ENCODE results near the gene FAM187B.

- TF ChIP-seq, protein P1, sequence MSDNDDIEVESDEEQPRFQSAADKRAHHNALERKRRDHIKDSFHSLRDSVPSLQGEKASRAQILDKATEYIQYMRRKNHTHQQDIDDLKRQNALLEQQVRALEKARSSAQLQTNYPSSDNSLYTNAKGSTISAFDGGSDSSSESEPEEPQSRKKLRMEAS (IDR thresholded peaks at IDR 0.05), result no peak
- TF ChIP-seq EGR1 (IDR thresholded peaks at IDR 0.05; ENCODE audit: low read depth) (no peak), CTCF (IDR thresholded peaks at IDR 0.05 in 2 of 3, conservative IDR thresholded peaks at IDR 0.05 in 1 of 3; ENCODE audit: borderline replicate concordance in 1 of 3, insufficient read depth in 1 of 3, low read depth in 2 of 3, low read length in 2 of 3) (no peak), CBX3 (IDR thresholded peaks at IDR 0.05; ENCODE audit: low read depth) (no peak), ATF3 (IDR thresholded peaks at IDR 0.05) (no peak), YY1 (IDR thresholded peaks at IDR 0.05; ENCODE audit: extremely low read depth, insufficient replicate concordance, low read depth, low read length) (no peak), ZNF274 (IDR thresholded peaks at IDR 0.05; ENCODE audit: low read depth, low read length) (no peak), POLR2A (IDR thresholded peaks at IDR 0.05; ENCODE audit: borderline replicate concordance, extremely low read depth, insufficient read depth, insufficient read length) (no peak), POLR2AphosphoS5 (IDR thresholded peaks at IDR 0.05; ENCODE audit: low read depth, low read length) (no peak), FOSL1 (IDR thresholded peaks at IDR 0.05; ENCODE audit: low read depth) (no peak), RAD21 (IDR thresholded peaks at IDR 0.05; ENCODE audit: low read depth) (no peak), ELF1 (IDR thresholded peaks at IDR 0.05; ENCODE audit: borderline replicate concordance, low read depth) (no peak)
- TF ChIP-seq, protein P2, sequence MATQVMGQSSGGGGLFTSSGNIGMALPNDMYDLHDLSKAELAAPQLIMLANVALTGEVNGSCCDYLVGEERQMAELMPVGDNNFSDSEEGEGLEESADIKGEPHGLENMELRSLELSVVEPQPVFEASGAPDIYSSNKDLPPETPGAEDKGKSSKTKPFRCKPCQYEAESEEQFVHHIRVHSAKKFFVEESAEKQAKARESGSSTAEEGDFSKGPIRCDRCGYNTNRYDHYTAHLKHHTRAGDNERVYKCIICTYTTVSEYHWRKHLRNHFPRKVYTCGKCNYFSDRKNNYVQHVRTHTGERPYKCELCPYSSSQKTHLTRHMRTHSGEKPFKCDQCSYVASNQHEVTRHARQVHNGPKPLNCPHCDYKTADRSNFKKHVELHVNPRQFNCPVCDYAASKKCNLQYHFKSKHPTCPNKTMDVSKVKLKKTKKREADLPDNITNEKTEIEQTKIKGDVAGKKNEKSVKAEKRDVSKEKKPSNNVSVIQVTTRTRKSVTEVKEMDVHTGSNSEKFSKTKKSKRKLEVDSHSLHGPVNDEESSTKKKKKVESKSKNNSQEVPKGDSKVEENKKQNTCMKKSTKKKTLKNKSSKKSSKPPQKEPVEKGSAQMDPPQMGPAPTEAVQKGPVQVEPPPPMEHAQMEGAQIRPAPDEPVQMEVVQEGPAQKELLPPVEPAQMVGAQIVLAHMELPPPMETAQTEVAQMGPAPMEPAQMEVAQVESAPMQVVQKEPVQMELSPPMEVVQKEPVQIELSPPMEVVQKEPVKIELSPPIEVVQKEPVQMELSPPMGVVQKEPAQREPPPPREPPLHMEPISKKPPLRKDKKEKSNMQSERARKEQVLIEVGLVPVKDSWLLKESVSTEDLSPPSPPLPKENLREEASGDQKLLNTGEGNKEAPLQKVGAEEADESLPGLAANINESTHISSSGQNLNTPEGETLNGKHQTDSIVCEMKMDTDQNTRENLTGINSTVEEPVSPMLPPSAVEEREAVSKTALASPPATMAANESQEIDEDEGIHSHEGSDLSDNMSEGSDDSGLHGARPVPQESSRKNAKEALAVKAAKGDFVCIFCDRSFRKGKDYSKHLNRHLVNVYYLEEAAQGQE (IDR thresholded peaks at IDR 0.05; ENCODE audit: low read depth), result no peak
Observed at GRCh38 chr19:35228177-35228930, at the start of gene FAM187B.

Data from HCT116 (cell line).